Coronary artery (tissue), 2 donors: ENCODE data around the gene CPNE6.

ENCODE experiments used
- DNase-seq: peaks from one replicate; pipeline ENCODE4 v3.0.0-alpha.2; 2017; ENCODE audit warnings: low spot score
- H3K27ac ChIP-seq, 2 donors: fragments of 200-600 bp; sonication (generic); one replicate each; pipeline ENCODE4 v1.5.1; 2016 to 2019
- H3K4me3 ChIP-seq: fragments of 200-600 bp; sonication (generic); 2 replicates; pipeline ENCODE4 v1.5.1; 2016; ENCODE audit warnings: mild to moderate bottlenecking, moderate library complexity
- CTCF ChIP-seq: fragments of 200-600 bp; sonication (generic); IDR thresholded peaks from one replicate; pipeline ENCODE4 v1.5.1; 2019; ENCODE audit warnings: antibody characterized with exemption

CPNE6 gene

DNA sequence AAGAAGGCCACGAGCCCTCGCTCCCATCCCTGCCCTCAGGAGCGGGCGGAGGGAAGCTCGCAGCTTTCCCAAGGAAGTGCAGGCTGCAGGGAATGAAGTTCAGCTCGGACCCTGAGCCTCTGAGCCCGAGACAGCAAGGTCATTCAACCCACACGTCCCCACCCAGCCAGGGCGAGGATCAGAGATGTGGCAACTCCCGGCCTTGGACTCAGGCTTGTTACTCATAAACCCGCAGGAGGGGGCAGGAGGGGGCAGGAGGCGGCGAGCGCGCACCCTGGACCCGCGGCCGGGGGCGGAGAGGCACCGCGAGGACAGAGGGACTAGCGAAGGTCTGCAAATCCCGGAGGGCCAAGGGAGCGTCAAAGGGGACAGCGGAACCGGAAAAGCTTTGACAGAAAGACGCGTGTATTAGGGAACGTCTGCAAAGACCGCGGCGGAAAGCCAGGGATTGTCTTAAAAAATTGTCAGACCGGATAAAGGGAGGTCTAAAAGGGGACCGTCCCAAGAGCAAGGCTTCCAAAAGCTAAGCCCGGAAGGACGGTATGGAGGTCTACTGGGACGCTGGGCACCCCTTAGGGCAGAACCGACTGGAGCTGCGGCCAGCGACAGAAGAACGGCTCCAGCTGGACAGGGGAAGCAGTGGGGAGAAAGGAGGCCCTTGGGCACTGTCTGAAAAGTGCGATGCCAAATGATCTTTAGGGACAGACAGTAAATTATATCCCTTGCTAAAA, 42.6 kb downstream of the CPNE6 start:
- Histone ChIP-seq H3K4me3 (peak overlapping the region; percentile 82), H3K27ac (peak overlapping the region; percentile 96 to 98)
- peak; percentile 96 for DNase-seq
- TF ChIP-seq CTCF = no peak

DNA sequence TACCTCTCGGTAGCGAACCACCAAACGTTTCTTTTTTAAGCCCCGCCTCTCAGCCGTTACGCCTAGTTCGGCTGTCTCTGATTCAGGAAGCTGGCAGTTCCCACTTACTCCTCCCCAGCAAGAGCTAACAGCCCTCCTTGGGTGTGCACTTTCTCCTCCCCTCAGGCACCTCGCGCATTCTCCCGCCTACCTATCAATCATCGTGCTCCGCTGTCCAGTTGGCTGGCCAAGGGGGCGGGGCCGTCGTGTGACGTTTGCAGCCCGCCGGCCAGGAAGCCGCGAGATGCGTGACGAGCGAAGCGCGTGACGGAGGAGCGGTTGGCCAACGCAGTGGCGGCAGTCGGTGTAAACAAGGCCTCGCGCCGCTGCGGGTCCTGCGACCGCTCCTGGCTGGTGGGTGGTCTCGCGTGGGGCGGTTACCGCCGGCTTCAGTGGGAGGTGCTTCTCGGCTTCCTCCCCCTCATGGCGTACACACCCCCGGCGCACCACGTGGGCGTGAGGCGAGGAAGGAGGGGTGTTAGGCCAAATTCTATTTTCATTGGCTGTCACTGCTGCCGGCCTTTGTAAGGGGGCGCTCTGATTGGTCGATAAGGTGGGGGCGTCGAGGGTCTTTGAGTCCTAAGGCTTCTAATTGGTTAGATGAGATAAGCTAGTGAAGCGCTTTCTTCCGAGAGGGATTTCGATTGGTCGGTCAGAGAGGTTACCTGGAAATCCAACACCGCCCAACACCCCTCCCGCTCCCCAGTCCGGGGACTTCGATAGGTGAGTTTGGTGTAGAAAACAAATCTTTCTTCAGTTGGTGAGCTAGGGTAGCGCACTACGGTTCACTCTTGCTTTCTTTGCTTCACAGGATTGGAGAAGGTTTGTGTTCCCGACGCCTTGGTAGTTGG, 43.4 kb downstream of the CPNE6 start, which contains the start of the genes DCAF11 and NRL:
Gene DCAF11 (plus strand): TSS at position 246 of the 890 bp plus-strand sequence. CDS start 818 bp downstream, outside the sequence.
Gene NRL (minus strand): TSS at position 418 of the 890 bp plus-strand sequence. CDS start 32,101 bp downstream, outside the sequence.
- no peak for TF ChIP-seq CTCF
- peak; percentile 100 for DNase-seq
- Histone ChIP-seq H3K4me3 (peak within 1 kb of the TSS; percentile 82), H3K27ac (peak within 1 kb of the TSS; percentile 96 to 98)

DNA sequence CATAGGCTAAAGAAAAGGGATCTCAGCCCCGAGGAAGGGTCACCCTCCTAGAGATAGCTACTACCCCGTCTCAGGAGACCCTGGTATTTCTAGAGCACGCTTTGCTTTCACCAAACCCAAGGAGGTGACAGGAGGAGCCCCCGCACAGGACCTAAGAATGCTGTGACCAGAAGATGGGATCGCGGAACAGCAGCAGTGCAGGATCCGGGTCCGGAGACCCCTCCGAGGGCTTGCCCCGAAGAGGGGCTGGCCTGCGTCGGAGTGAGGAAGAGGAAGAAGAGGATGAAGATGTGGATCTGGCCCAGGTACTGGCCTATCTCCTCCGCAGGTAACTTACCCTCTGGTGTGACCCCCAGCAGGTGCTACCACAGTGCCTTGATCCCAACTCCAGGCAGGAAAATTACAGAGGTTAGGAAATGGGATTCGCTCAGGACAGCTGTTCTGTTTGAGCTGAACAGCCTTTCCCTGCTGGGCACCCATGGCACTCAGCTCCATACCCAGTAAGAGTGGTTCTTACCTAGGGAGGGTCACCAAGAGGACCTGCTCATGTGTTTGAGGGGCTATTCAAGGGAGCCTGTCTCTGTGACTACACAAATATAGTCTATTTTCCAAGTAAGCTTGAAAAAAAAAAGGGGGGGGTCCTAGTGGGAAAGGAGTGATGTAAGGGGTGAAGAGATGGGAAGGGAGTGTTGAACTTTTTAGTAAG, 44.2 kb downstream of the CPNE6 start:
- H3K27ac ChIP-seq = peak overlapping the region; percentile 96 to 98
- peak overlapping the region; percentile 82 for H3K4me3 ChIP-seq
- DNase-seq = no peak
- TF ChIP-seq CTCF = no peak

DNA sequence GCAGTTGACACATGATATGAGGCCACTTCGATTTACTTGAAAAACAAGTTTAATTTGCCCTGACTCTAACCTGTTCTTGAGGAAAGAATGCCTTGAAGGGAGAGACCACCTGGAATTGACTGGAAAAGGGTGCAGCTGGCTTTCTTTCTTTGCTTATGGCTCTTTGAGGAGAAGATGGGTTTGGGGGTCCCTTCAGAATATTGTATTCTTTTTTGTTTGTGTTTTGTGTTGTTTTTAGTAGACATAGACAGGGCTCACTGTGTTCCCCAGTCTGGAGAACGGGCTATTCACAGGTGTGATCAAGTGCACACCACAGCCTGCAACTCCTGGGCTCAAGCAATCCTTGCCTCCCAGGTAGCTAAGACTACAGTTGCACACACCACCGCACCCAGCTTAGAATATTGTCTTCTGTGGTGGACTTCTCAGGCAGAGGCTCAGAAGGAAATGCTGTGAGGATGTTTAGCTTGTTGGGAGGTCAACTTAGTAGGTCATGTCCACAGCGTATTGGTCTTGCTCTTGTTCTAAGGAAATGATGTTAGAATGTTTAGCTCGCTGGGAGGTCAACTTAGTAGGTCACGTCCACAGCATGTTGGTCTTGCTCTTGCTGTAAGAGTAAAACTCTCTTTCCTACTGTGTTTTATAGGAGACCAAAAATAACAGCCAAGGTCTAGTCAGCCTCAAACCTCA, 44.9 kb downstream of the CPNE6 start:
- TF ChIP-seq CTCF = no peak
- no peak for DNase-seq
- Histone ChIP-seq H3K27ac (no peak overlapping the region), H3K4me3 (peak overlapping the region; percentile 82)

GRCh38 chr14:24117179-24117578, 45.8 kb downstream of the CPNE6 start:
- no peak for TF ChIP-seq CTCF
- H3K4me3 ChIP-seq = no peak overlapping the region
- DNase-seq = no peak
- no peak overlapping the region for H3K27ac ChIP-seq

- no peak overlapping the region for H3K4me3 ChIP-seq
- no peak for DNase-seq
- TF ChIP-seq CTCF = no peak
- no peak overlapping the region for H3K27ac ChIP-seq
Measured at GRCh38 chr14:24119691-24120090, 48.3 kb downstream of the CPNE6 start.
